Measurements from ENCODE around the gene R3HDML.
"Not testable (repeated sequence)": the region's sequence is repeated elsewhere in the genome, so short reads cannot be mapped to it uniquely, and the experiment has no call there.

R3HDML gene

DNA sequence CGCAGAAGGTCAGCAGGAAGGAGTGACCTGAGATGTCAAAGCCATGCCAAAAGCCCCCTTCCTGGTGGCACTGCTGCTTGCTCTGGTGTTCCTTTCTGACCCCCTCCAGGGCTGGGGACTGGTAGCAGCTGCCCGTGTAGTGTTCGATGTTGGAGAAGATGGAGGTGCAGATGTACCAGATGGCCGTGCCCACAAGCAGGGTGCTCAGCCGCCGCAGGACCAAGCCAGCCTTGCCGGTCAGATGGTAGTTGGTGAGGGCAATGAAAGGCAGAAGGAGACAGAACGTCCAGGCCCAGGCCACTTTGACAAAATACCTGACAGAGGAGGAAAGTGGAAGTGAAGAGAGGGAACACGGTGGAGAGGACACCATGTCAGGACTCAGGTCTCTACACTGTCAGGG is 29.9 kb upstream of the R3HDML start:
- Histone ChIP-seq H3K4me3 (ENCODE audit: low read depth in 1 of 2, low read length in 2 of 2) (no peak overlapping the region), H3K27ac (ENCODE audit: low read depth, low read length) (no peak overlapping the region), H3K9ac (ENCODE audit: low read length) (no peak overlapping the region), H3K27me3 (ENCODE audit: control insufficient read depth in 1 of 2, insufficient read depth in 2 of 2, low read length in 2 of 2) (no peaks in the 10 kb centered on the region), H3K9me3 (ENCODE audit: low read length) (no peaks in the 10 kb centered on the region), H3K4me1 (ENCODE audit: insufficient read depth, low read length) (peaks cover 11% of the 10 kb centered on the region), H3K36me3 (ENCODE audit: insufficient read depth, low read length) (no peaks in the 10 kb centered on the region)

- H3K27ac ChIP-seq (ENCODE audit: low read depth, low read length), result no peak overlapping the region
- H3K4me1 ChIP-seq (ENCODE audit: insufficient read depth, low read length), result peaks cover 11% of the 10 kb centered on the region
- peak overlapping the region; percentile 78 for H3K9ac ChIP-seq (ENCODE audit: low read length)
- no peaks in the 10 kb centered on the region for H3K9me3 ChIP-seq (ENCODE audit: low read length)
- no peaks in the 10 kb centered on the region for H3K27me3 ChIP-seq (ENCODE audit: control insufficient read depth in 1 of 2, insufficient read depth in 2 of 2, low read length in 2 of 2)
- no peaks in the 10 kb centered on the region for H3K36me3 ChIP-seq (ENCODE audit: insufficient read depth, low read length)
- peak overlapping the region; percentile 66 to 96 for H3K4me3 ChIP-seq (ENCODE audit: low read depth in 1 of 2, low read length in 2 of 2)
These were observed 26.8 kb upstream of the R3HDML start for GRCh38 chr20:44309763-44310663.

DNA sequence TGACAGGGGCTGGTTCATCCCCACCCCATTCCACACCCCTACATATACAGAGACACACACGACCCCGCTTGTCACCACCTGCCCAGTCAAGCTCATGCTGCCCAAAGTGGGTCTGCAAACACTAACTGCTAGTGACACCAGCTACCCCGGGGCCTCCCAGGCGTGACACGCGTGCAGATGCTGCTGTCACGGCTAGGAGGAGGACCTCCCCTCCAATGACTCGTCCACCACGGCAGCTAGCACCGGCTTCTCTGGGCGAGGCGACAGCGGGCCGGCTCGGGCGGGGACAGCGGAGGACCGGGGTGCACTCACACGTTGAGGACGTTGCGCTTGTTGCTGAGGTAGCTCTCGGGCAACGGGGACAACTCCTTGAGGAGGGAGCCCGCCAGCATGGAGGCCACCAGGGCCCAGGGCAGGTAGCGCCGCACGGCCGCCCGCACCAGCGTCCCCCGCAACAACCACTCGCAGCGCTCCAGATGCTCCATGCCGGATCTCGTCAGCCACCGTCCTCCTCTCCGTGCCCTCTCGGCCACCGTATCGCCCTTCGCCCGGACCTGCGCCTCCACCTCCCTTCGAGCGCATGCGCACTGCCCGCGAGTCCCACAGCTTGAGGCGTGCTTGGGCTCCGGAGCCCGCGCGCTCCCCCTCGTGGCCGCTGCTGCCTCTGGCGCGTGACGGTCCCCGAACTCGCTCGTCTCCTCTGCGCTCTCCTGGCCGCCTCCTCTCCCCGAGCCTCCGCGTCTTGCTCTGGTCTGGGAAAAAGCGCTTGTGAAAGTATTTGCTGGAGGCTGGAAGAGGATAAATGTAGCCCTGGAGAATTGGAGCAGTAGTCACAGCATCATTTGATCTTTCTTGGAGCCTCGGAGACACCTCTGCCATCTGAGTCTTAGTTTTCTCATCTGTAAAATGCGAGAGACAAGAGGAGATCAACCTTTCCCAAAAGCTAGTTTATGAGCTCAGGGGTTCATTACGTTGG is 25.9 kb upstream of the R3HDML start, which contains the start of gene FITM2:
Gene FITM2, minus strand, starts transcription at position 539 of the 976 bp plus-strand sequence. Its CDS starts 54 bp downstream, at position 485.
- Histone ChIP-seq H3K27me3 (ENCODE audit: control insufficient read depth in 1 of 2, insufficient read depth in 2 of 2, low read length in 2 of 2) (no peaks in the 10 kb centered on the region), H3K36me3 (ENCODE audit: insufficient read depth, low read length) (no peaks in the 10 kb centered on the region), H3K9ac (ENCODE audit: low read length) (peak within 1 kb of the TSS; percentile 78), H3K4me1 (ENCODE audit: insufficient read depth, low read length) (peaks cover 11% of the 10 kb centered on the region), H3K9me3 (ENCODE audit: low read length) (no peaks in the 10 kb centered on the region), H3K27ac (ENCODE audit: low read depth, low read length) (peak within 1 kb of the TSS; percentile 70), H3K4me3 (ENCODE audit: low read depth in 1 of 2, low read length in 2 of 2) (peak within 1 kb of the TSS; percentile 66 to 96)

- Histone ChIP-seq H3K27me3 (ENCODE audit: control insufficient read depth in 1 of 2, insufficient read depth in 2 of 2, low read length in 2 of 2) (no peaks in the 10 kb centered on the region), H3K4me3 (ENCODE audit: low read depth in 1 of 2, low read length in 2 of 2) (no peak overlapping the region), H3K9me3 (ENCODE audit: low read length) (no peaks in the 10 kb centered on the region), H3K9ac (ENCODE audit: low read length) (no peak overlapping the region), H3K36me3 (ENCODE audit: insufficient read depth, low read length) (no peaks in the 10 kb centered on the region), H3K27ac (ENCODE audit: low read depth, low read length) (no peak overlapping the region), H3K4me1 (ENCODE audit: insufficient read depth, low read length) (peaks cover 5% of the 10 kb centered on the region)
These were observed 22.0 kb upstream of the R3HDML start for GRCh38 chr20:44314870-44315269.

GRCh38 chr20:44319839-44320422 is 16.9 kb upstream of the R3HDML start:
- no peaks in the 10 kb centered on the region for H3K4me1 ChIP-seq (ENCODE audit: insufficient read depth, low read length)
- no peak overlapping the region for H3K9ac ChIP-seq (ENCODE audit: low read length)
- H3K4me3 ChIP-seq (ENCODE audit: low read depth in 1 of 2, low read length in 2 of 2), result no peak overlapping the region
- H3K9me3 ChIP-seq (ENCODE audit: low read length), result no peaks in the 10 kb centered on the region
- no peak overlapping the region for H3K27ac ChIP-seq (ENCODE audit: low read depth, low read length)
- H3K27me3 ChIP-seq (ENCODE audit: control insufficient read depth in 1 of 2, insufficient read depth in 2 of 2, low read length in 2 of 2), result no peaks in the 10 kb centered on the region
- no peaks in the 10 kb centered on the region for H3K36me3 ChIP-seq (ENCODE audit: insufficient read depth, low read length)

GRCh38 chr20:44324343-44324742 is 12.5 kb upstream of the R3HDML start:
- Histone ChIP-seq H3K36me3 (ENCODE audit: insufficient read depth, low read length) (no peaks in the 10 kb centered on the region), H3K9me3 (ENCODE audit: low read length) (no peaks in the 10 kb centered on the region), H3K27ac (ENCODE audit: low read depth, low read length) (no peak overlapping the region), H3K27me3 (ENCODE audit: control insufficient read depth in 1 of 2, insufficient read depth in 2 of 2, low read length in 2 of 2) (peaks cover 0 to 10% of the 10 kb centered on the region in 2 donors), H3K4me1 (ENCODE audit: insufficient read depth, low read length) (no peaks in the 10 kb centered on the region), H3K9ac (ENCODE audit: low read length) (no peak overlapping the region), H3K4me3 (ENCODE audit: low read depth in 1 of 2, low read length in 2 of 2) (no peak overlapping the region)

- Histone ChIP-seq H3K4me3 (ENCODE audit: low read depth in 1 of 2, low read length in 2 of 2) (no peak overlapping the region), H3K9ac (ENCODE audit: low read length) (no peak overlapping the region), H3K9me3 (ENCODE audit: low read length) (no peaks in the 10 kb centered on the region), H3K27ac (ENCODE audit: low read depth, low read length) (no peak overlapping the region), H3K4me1 (ENCODE audit: insufficient read depth, low read length) (no peaks in the 10 kb centered on the region), H3K27me3 (ENCODE audit: control insufficient read depth in 1 of 2, insufficient read depth in 2 of 2, low read length in 2 of 2) (peaks cover 0 to 10% of the 10 kb centered on the region in 2 donors), H3K36me3 (ENCODE audit: insufficient read depth, low read length) (no peaks in the 10 kb centered on the region)
These were observed 10.3 kb upstream of the R3HDML start for GRCh38 chr20:44326391-44327159.

GRCh38 chr20:44327748-44328147 is 9.1 kb upstream of the R3HDML start:
- H3K9me3 ChIP-seq (ENCODE audit: low read length); H3K36me3 ChIP-seq (ENCODE audit: insufficient read depth, low read length): not testable (repeated sequence)
- peaks cover 0 to 10% of the 10 kb centered on the region in 2 donors for H3K27me3 ChIP-seq (ENCODE audit: control insufficient read depth in 1 of 2, insufficient read depth in 2 of 2, low read length in 2 of 2)

GRCh38 chr20:44328428-44328827 is 8.4 kb upstream of the R3HDML start:
- no peaks in the 10 kb centered on the region for H3K4me1 ChIP-seq (ENCODE audit: insufficient read depth, low read length)
- no peak overlapping the region for H3K4me3 ChIP-seq (ENCODE audit: low read depth in 1 of 2, low read length in 2 of 2)
- peaks cover 0 to 10% of the 10 kb centered on the region in 2 donors for H3K27me3 ChIP-seq (ENCODE audit: control insufficient read depth in 1 of 2, insufficient read depth in 2 of 2, low read length in 2 of 2)
- H3K27ac ChIP-seq (ENCODE audit: low read depth, low read length), result no peak overlapping the region
- no peak overlapping the region for H3K9ac ChIP-seq (ENCODE audit: low read length)
- H3K9me3 ChIP-seq (ENCODE audit: low read length), result no peaks in the 10 kb centered on the region
- H3K36me3 ChIP-seq (ENCODE audit: insufficient read depth, low read length), result no peaks in the 10 kb centered on the region

More at GRCh38 chr20:44327748-44328147, 9.1 kb upstream of the R3HDML start:
- not testable (repeated sequence) for H3K27ac ChIP-seq (ENCODE audit: low read depth, low read length); H3K4me1 ChIP-seq (ENCODE audit: insufficient read depth, low read length); H3K9ac ChIP-seq (ENCODE audit: low read length); H3K4me3 ChIP-seq (ENCODE audit: low read depth in 1 of 2, low read length in 2 of 2)

GRCh38 chr20:44331201-44331600 is 5.6 kb upstream of the R3HDML start:
- Histone ChIP-seq H3K4me3 (ENCODE audit: low read depth in 1 of 2, low read length in 2 of 2) (no peak overlapping the region), H3K9me3 (ENCODE audit: low read length) (no peaks in the 10 kb centered on the region), H3K27ac (ENCODE audit: low read depth, low read length) (no peak overlapping the region), H3K27me3 (ENCODE audit: control insufficient read depth in 1 of 2, insufficient read depth in 2 of 2, low read length in 2 of 2) (peaks cover 0 to 10% of the 10 kb centered on the region in 2 donors), H3K36me3 (ENCODE audit: insufficient read depth, low read length) (no peaks in the 10 kb centered on the region), H3K4me1 (ENCODE audit: insufficient read depth, low read length) (no peaks in the 10 kb centered on the region), H3K9ac (ENCODE audit: low read length) (no peak overlapping the region)

All from muscle layer of colon (tissue), 2 donors.